ENCODE measurements around the gene PRPH2. TPM values are rescaled to one million over a fixed set of nuclear protein-coding genes. Genes with fewer than 3 reads are reported as not detected.

Gene PRPH2
- total and polyA plus RNA-seq, 2 of the 13 experiments (the other 11 are each of a cell fraction or from before 2014, with no cell fraction given), result 0.03 to 0.04 TPM

DNA sequence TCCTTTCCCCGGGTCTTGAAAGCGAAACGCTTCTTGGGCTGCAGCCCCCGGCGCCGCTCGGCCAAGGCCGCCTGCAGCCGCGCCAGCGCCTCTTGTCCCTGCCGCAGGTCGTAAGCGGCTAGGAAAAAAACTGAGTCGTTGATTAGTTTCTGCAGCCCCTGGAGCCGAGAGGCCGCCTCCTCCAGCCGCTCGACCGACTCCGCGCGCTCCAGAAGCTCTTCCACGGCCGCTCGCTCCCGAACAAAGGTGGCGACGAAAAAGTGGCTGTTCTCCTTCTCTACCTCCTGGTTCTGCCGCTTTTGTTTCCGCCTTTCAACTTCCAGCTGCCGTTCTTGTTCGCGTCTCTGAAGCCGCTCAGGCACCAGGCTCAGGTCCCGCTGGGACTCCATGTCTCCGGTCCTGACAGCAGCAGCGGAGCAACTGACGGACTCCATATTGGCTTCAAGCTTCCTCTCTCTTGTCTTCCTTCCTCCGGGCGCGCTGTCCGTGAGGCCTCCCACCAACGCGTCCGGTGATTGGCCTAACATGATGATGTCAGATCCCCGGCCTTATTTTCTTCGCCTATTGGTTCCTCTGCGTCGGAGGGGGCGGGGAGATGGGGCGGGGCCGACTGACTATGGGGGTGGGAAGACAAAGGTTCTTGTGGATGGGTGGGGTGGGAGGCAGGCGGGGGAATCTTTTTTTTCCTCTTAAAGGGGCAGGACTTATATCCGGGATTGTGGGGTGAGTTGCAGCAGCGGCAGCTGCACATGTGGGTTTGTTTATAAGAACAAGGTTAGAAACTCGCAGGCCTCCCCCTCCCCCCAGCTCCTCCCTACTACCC, 23.5 kb upstream of the PRPH2 start, which contains the start of gene TBCC (continued):
- TF ChIP-seq, protein P1, sequence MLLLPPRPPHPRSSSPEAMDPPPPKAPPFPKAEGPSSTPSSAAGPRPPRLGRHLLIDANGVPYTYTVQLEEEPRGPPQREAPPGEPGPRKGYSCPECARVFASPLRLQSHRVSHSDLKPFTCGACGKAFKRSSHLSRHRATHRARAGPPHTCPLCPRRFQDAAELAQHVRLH (CRISPR knock-in tag; IDR thresholded peaks at IDR 0.05; ENCODE audit: borderline replicate concordance, low read depth), result peak; percentile 89; the same call in 1 of the 2 replicates
- TF ChIP-seq, protein P2, sequence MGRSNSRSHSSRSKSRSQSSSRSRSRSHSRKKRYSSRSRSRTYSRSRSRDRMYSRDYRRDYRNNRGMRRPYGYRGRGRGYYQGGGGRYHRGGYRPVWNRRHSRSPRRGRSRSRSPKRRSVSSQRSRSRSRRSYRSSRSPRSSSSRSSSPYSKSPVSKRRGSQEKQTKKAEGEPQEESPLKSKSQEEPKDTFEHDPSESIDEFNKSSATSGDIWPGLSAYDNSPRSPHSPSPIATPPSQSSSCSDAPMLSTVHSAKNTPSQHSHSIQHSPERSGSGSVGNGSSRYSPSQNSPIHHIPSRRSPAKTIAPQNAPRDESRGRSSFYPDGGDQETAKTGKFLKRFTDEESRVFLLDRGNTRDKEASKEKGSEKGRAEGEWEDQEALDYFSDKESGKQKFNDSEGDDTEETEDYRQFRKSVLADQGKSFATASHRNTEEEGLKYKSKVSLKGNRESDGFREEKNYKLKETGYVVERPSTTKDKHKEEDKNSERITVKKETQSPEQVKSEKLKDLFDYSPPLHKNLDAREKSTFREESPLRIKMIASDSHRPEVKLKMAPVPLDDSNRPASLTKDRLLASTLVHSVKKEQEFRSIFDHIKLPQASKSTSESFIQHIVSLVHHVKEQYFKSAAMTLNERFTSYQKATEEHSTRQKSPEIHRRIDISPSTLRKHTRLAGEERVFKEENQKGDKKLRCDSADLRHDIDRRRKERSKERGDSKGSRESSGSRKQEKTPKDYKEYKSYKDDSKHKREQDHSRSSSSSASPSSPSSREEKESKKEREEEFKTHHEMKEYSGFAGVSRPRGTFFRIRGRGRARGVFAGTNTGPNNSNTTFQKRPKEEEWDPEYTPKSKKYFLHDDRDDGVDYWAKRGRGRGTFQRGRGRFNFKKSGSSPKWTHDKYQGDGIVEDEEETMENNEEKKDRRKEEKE (IDR thresholded peaks at IDR 0.05), result no peak
- peak; percentile 72; the same call in 1 of the 2 replicates for TF ChIP-seq SP4 (CRISPR knock-in tag; IDR thresholded peaks at IDR 0.05)
- peak; percentile 67; the same call in 1 of the 2 replicates for TF ChIP-seq TOPORS (CRISPR knock-in tag; IDR thresholded peaks at IDR 0.05)
- peak; percentile 72; the same call in 1 of the 2 replicates for TF ChIP-seq MAZ (IDR thresholded peaks at IDR 0.05; ENCODE audit: borderline replicate concordance, low read depth, low read length)
- TF ChIP-seq MAZ (CRISPR knock-in tag; IDR thresholded peaks at IDR 0.05; ENCODE audit: low read depth), result no peak
- TF ChIP-seq ZNF839 (CRISPR knock-in tag; IDR thresholded peaks at IDR 0.05; ENCODE audit: borderline replicate concordance), result 0 out of 2 replicates have a peak, but pooled peaks have one; percentile 25
- no peak for TF ChIP-seq DPF2 (CRISPR knock-in tag; IDR thresholded peaks at IDR 0.05; ENCODE audit: borderline replicate concordance, low read depth)
- TF ChIP-seq ZNF598 (CRISPR knock-in tag; IDR thresholded peaks at IDR 0.05; ENCODE audit: borderline replicate concordance), result no peak; the same call in none of the 2 replicates
- TF ChIP-seq SALL1 (CRISPR knock-in tag; IDR thresholded peaks at IDR 0.05), result peak; percentile 75
- no peak for TF ChIP-seq FOXM1 (CRISPR knock-in tag; IDR thresholded peaks at IDR 0.05)
- TF ChIP-seq, protein P3, sequence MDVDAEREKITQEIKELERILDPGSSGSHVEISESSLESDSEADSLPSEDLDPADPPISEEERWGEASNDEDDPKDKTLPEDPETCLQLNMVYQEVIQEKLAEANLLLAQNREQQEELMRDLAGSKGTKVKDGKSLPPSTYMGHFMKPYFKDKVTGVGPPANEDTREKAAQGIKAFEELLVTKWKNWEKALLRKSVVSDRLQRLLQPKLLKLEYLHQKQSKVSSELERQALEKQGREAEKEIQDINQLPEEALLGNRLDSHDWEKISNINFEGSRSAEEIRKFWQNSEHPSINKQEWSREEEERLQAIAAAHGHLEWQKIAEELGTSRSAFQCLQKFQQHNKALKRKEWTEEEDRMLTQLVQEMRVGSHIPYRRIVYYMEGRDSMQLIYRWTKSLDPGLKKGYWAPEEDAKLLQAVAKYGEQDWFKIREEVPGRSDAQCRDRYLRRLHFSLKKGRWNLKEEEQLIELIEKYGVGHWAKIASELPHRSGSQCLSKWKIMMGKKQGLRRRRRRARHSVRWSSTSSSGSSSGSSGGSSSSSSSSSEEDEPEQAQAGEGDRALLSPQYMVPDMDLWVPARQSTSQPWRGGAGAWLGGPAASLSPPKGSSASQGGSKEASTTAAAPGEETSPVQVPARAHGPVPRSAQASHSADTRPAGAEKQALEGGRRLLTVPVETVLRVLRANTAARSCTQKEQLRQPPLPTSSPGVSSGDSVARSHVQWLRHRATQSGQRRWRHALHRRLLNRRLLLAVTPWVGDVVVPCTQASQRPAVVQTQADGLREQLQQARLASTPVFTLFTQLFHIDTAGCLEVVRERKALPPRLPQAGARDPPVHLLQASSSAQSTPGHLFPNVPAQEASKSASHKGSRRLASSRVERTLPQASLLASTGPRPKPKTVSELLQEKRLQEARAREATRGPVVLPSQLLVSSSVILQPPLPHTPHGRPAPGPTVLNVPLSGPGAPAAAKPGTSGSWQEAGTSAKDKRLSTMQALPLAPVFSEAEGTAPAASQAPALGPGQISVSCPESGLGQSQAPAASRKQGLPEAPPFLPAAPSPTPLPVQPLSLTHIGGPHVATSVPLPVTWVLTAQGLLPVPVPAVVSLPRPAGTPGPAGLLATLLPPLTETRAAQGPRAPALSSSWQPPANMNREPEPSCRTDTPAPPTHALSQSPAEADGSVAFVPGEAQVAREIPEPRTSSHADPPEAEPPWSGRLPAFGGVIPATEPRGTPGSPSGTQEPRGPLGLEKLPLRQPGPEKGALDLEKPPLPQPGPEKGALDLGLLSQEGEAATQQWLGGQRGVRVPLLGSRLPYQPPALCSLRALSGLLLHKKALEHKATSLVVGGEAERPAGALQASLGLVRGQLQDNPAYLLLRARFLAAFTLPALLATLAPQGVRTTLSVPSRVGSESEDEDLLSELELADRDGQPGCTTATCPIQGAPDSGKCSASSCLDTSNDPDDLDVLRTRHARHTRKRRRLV (CRISPR knock-in tag; IDR thresholded peaks at IDR 0.05), result no peak; the same call in 1 of the 2 replicates
- TF ChIP-seq, protein P4, sequence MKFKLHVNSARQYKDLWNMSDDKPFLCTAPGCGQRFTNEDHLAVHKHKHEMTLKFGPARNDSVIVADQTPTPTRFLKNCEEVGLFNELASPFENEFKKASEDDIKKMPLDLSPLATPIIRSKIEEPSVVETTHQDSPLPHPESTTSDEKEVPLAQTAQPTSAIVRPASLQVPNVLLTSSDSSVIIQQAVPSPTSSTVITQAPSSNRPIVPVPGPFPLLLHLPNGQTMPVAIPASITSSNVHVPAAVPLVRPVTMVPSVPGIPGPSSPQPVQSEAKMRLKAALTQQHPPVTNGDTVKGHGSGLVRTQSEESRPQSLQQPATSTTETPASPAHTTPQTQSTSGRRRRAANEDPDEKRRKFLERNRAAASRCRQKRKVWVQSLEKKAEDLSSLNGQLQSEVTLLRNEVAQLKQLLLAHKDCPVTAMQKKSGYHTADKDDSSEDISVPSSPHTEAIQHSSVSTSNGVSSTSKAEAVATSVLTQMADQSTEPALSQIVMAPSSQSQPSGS (CRISPR knock-in tag; IDR thresholded peaks at IDR 0.05), result peak; percentile 84; the same call in 1 of the 2 replicates
- TF ChIP-seq MEIS1 (CRISPR knock-in tag; IDR thresholded peaks at IDR 0.05; ENCODE audit: borderline replicate concordance), result peak; percentile 63; the same call in 1 of the 2 replicates
- TF ChIP-seq PAWR (CRISPR knock-in tag; IDR thresholded peaks at IDR 0.05; ENCODE audit: borderline replicate concordance), result peak; percentile 83; the same call in 1 of the 2 replicates
- TF ChIP-seq NR2F2 (IDR thresholded peaks at IDR 0.05; ENCODE audit: borderline replicate concordance, low read depth), result no peak; the same call in 1 of the 2 replicates
- TF ChIP-seq, protein P5, sequence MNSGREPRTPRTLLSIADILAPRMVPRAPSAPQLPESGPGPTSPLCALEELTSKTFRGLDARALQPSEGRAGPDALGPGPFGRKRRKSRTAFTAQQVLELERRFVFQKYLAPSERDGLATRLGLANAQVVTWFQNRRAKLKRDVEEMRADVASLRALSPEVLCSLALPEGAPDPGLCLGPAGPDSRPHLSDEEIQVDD (CRISPR knock-in tag; IDR thresholded peaks at IDR 0.05; ENCODE audit: borderline replicate concordance), result no peak
